ENCODE results near the gene AS3MT. TPM values are rescaled to one million over a fixed set of nuclear protein-coding genes. Genes with fewer than 3 reads are reported as not detected.

Gene AS3MT
- polyA plus RNA-seq, 2 of the 4 experiments (the other 2 are of a cell fraction) = 10.7 to 10.8 TPM

DNA sequence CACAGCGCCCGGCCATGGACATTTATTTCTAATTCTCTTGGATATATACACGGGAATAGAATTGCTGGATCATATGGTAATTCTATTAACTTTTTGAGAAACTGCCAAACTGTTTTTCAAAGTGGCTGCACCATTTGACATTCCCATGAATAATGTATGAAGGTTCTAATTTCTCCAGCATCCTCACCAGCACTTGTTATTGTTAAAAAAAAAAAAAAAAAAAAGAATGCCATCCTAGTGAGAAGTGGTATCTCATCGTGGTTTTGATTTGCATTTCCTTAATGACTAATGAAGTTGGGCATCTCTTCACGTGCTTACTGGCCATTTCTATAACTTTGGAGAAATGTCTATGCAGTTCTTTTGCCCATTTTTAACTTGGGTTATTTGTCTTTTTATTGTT lies 62.4 kb downstream of the AS3MT start:
- Histone ChIP-seq H3K9me3 (no peaks in the 10 kb centered on the region), H3K4me1 (no peaks in the 10 kb centered on the region), H3K4me3 (no peak overlapping the region), H3K27ac (no peak overlapping the region), H3K4me2 (no peak overlapping the region)
- DNase-seq (ENCODE audit: low read depth in 1 of 2, low spot score in 1 of 2) = no peak
- no peak for FAIRE-seq
- POLR2A ChIA-PET = no interaction called here
- WGBS (ENCODE audit: missing lambda C conversion rate) = 78% methylated on average over 5 of the region's 5 CpGs
- TF ChIP-seq, protein P1, sequence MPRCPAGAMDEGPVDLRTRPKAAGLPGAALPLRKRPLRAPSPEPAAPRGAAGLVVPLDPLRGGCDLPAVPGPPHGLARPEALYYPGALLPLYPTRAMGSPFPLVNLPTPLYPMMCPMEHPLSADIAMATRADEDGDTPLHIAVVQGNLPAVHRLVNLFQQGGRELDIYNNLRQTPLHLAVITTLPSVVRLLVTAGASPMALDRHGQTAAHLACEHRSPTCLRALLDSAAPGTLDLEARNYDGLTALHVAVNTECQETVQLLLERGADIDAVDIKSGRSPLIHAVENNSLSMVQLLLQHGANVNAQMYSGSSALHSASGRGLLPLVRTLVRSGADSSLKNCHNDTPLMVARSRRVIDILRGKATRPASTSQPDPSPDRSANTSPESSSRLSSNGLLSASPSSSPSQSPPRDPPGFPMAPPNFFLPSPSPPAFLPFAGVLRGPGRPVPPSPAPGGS (IDR thresholded peaks at IDR 0.05) = no peak
- no peak for TF ChIP-seq RFX5 (IDR thresholded peaks at IDR 0.05)
- TF ChIP-seq HOXB5 (CRISPR knock-in tag; IDR thresholded peaks at IDR 0.05) = no peak
- no peak for TF ChIP-seq GATA3 (IDR thresholded peaks at IDR 0.05; ENCODE audit: borderline replicate concordance)
- no peak for TF ChIP-seq POLR2A (IDR thresholded peaks at IDR 0.05; ENCODE audit: low read length)
- CTCF ChIA-PET = interaction anchor here (1.2 to 1.4 kb wide), 2 partner anchors 137 to 139 kb away, joined by 3 read pairs; no protein-coding TSS in a partner anchor
- ATAC-seq = no peak

DNA sequence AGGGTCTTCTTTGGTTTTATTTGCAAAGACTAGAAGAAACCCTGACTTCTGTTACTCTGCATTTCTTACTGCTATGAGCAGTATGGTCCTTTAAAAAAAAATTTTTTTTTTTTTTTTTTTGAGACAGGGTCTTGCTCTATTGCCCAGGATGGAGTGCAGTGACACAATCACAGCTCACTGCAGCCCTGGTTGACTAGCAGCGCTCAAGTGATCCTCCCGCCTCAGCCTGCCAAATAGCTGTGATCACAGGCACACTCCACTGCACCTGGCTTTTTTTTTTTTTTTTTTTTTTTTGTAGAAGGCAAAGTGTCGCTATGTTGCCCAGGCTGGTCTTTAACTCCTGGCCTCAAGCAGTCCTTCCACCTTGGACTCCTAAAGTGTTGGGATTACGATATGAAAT lies 66.2 kb downstream of the AS3MT start:
- 79% methylated on average over 4 of the region's 4 CpGs for WGBS (ENCODE audit: missing lambda C conversion rate)
- H3K4me1 ChIP-seq = no peaks in the 10 kb centered on the region
- H3K9me3 ChIP-seq = no peaks in the 10 kb centered on the region
- H3K4me3 ChIP-seq = no peak overlapping the region
- CTCF ChIA-PET = interaction anchor here (0.7 to 1.2 kb wide), 2 partner anchors 15 to 50 kb away, joined by 3 to 5 read pairs; no protein-coding TSS in a partner anchor
- H3K4me2 ChIP-seq = no peak overlapping the region
- FAIRE-seq (no peak), DNase-seq (ENCODE audit: low read depth in 1 of 2, low spot score in 1 of 2) (no peak), ATAC-seq (no peak)
- H3K27ac ChIP-seq = no peak overlapping the region
- POLR2A ChIA-PET = no interaction called here
- TF ChIP-seq RNF2 (IDR thresholded peaks at IDR 0.05; ENCODE audit: borderline replicate concordance, low read depth) (no peak), KDM1A (IDR thresholded peaks at IDR 0.05; ENCODE audit: low read depth) (no peak), POLR2A (IDR thresholded peaks at IDR 0.05; ENCODE audit: low read length) (no peak), EHF (CRISPR knock-in tag; IDR thresholded peaks at IDR 0.05) (no peak)

DNA sequence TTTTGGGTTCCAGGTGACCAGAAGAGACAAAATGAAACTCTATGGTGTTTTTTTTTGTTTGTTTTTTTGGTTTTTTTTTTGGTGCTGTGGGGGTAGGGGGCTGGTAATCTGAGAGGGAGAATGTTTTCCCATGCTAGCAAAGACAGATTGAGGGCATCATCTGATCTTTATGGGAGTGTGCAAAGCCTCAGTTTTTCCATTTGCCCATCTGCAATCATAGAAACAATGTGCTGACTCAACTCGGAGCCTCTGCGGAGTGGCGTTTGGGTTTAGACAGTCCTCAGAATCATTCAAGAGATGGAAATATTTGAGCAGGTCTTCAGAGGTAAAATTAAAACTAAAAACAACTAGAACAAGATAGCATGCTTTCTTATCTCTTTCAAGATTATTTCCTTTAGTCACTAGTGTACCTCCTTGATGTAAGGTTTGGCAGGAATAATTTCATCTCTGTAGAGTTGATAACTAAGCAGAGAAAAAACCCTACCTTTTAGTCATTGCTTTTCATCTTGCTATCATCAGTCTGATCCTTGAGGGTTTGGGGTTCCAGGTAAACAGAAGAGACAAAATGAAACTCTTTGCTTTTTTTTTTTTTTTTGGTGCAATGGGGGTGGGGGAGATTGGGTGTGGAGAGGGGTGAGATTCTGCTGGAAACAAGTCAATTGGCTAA lies 66.8 kb downstream of the AS3MT start:
- Histone ChIP-seq H3K4me1 (no peaks in the 10 kb centered on the region), H3K27ac (no peak overlapping the region), H3K4me2 (no peak overlapping the region), H3K4me3 (no peak overlapping the region), H3K9me3 (no peaks in the 10 kb centered on the region)
- ATAC-seq (no peak), DNase-seq (ENCODE audit: low read depth in 1 of 2, low spot score in 1 of 2) (no peak), FAIRE-seq (no peak)
- ChIA-PET CTCF (no interaction called here), POLR2A (no interaction called here)
- TF ChIP-seq RARB (CRISPR knock-in tag; IDR thresholded peaks at IDR 0.05) (no peak), POLR2AphosphoS2 (conservative IDR thresholded peaks at IDR 0.05; ENCODE audit: low read length) (no peak), POLR2A (IDR thresholded peaks at IDR 0.05; ENCODE audit: low read length) (no peak), HOXB13 (CRISPR knock-in tag; IDR thresholded peaks at IDR 0.05; ENCODE audit: low read depth) (no peak), ZC3H11A (IDR thresholded peaks at IDR 0.05) (no peak), ZNF302 (CRISPR knock-in tag; IDR thresholded peaks at IDR 0.05) (no peak)
- TF ChIP-seq, protein P2, sequence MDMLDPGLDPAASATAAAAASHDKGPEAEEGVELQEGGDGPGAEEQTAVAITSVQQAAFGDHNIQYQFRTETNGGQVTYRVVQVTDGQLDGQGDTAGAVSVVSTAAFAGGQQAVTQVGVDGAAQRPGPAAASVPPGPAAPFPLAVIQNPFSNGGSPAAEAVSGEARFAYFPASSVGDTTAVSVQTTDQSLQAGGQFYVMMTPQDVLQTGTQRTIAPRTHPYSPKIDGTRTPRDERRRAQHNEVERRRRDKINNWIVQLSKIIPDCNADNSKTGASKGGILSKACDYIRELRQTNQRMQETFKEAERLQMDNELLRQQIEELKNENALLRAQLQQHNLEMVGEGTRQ (IDR thresholded peaks at IDR 0.05) = no peak
- 96% methylated on average over 3 of the region's 3 CpGs for WGBS (ENCODE audit: missing lambda C conversion rate)

DNA sequence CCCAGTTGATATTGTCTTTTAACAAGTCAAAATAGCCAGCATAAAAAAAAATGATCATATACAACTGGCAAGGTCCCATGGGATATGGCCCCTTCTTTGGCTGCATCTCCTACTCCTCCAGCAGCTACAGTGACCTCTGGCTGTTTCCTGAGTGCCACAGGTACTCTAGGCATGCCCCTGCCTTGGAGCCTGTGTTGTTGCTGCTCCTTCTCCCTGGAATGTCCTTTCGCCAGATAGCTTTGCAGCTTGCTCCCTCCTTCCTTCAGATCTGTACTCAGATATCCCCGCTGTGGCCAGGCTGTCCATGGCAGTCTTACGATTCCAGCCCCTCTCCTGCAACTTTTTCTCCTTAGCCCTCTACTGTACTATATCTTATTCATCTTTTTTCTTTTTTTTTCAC lies 72.1 kb downstream of the AS3MT start:
- Histone ChIP-seq H3K9me3 (no peaks in the 10 kb centered on the region), H3K4me3 (no peak overlapping the region), H3K4me1 (peaks cover 19% of the 10 kb centered on the region), H3K4me2 (no peak overlapping the region), H3K27ac (no peak overlapping the region)
- ChIA-PET CTCF (interaction anchor here (0.5 to 0.6 kb wide), 3 partner anchors 18 to 305 kb away, joined by 3 to 4 read pairs (median 3); partner anchors contain the start of gene RPEL1), POLR2A (no interaction called here)
- TF ChIP-seq RFX5 (IDR thresholded peaks at IDR 0.05) (no peak), ZFP36 (IDR thresholded peaks at IDR 0.05; ENCODE audit: borderline replicate concordance, partially characterized antibody) (no peak), SMC3 (IDR thresholded peaks at IDR 0.05) (no peak), NPAS2 (CRISPR knock-in tag; IDR thresholded peaks at IDR 0.05; ENCODE audit: borderline replicate concordance) (no peak), BHLHE40 (IDR thresholded peaks at IDR 0.05; ENCODE audit: low read depth, low read length) (no peak), FOSB (CRISPR knock-in tag; IDR thresholded peaks at IDR 0.05) (no peak)
- TF ChIP-seq, protein P3, sequence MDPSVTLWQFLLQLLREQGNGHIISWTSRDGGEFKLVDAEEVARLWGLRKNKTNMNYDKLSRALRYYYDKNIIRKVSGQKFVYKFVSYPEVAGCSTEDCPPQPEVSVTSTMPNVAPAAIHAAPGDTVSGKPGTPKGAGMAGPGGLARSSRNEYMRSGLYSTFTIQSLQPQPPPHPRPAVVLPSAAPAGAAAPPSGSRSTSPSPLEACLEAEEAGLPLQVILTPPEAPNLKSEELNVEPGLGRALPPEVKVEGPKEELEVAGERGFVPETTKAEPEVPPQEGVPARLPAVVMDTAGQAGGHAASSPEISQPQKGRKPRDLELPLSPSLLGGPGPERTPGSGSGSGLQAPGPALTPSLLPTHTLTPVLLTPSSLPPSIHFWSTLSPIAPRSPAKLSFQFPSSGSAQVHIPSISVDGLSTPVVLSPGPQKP (IDR thresholded peaks at IDR 0.05; ENCODE audit: low read depth, low read length) = no peak
- TF ChIP-seq, protein P4, sequence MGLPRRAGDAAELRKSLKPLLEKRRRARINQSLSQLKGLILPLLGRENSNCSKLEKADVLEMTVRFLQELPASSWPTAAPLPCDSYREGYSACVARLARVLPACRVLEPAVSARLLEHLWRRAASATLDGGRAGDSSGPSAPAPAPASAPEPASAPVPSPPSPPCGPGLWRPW (IDR thresholded peaks at IDR 0.05) = no peak
- TF ChIP-seq, protein P5, sequence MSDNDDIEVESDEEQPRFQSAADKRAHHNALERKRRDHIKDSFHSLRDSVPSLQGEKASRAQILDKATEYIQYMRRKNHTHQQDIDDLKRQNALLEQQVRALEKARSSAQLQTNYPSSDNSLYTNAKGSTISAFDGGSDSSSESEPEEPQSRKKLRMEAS (IDR thresholded peaks at IDR 0.05) = no peak
- 93% methylated on average over 3 of the region's 3 CpGs for WGBS (ENCODE audit: missing lambda C conversion rate)
- ATAC-seq (no peak), FAIRE-seq (no peak), DNase-seq (ENCODE audit: low read depth in 1 of 2, low spot score in 1 of 2) (no peak)

Data from A549 (cell line).